ENCODE measurements around the gene FN1. TPM values are rescaled to one million over a fixed set of nuclear protein-coding genes. Genes with fewer than 3 reads are reported as not detected.
A peak's percentile ranks its signal among the peaks of the same experiment; 100 is the strongest.
"Not testable (repeated sequence)": the region's sequence is repeated elsewhere in the genome, so short reads cannot be mapped to it uniquely, and the experiment has no call there.

Gene FN1
- polyA plus RNA-seq, 3 donors: 430 to 589 (median 538) TPM

DNA sequence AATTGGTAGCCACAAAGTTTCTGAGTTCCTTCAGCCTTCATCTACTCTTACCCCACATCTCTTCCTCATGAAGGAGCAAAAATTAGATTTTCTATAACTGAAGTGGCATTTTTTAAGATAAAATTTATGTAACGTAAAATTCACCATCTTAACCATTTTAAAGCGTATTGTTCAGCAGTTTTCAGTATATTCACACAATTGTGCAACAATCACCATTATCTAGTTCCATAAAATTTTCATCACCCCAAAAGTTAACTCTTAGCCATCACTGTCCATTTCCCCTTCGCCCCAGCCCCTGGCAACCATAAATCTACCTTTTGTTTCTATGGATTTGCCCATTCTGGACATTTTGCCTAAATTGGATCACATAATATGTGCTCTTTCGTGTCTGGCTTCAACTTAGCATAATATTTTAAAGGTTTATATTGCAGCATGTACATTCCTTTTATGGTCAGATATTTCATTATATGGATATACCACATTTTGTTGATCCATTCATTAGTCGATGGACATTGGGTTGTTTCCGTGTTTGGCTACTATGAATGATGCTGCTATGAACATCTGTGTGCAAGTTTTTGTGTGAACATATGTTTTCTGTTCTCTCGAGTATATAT is 79.4 kb downstream of the FN1 start:
- DNase-seq (ENCODE audit: low read depth in 3 of 3, low spot score in 2 of 3): no peak

- no peak for DNase-seq (ENCODE audit: low read depth in 3 of 3, low spot score in 2 of 3)
These were observed 80.1 kb downstream of the FN1 start for GRCh38 chr2:215355801-215356200.

- DNase-seq (ENCODE audit: low read depth in 3 of 3, low spot score in 2 of 3): no peak
These were observed 80.8 kb downstream of the FN1 start for GRCh38 chr2:215354771-215355695.

- DNase-seq (ENCODE audit: low read depth in 3 of 3, low spot score in 2 of 3): no peak
These were observed 83.3 kb downstream of the FN1 start for GRCh38 chr2:215352602-215353001.

- no peak for DNase-seq (ENCODE audit: low read depth in 3 of 3, low spot score in 2 of 3)
These were observed 88.0 kb downstream of the FN1 start for GRCh38 chr2:215347878-215348277.

DNA sequence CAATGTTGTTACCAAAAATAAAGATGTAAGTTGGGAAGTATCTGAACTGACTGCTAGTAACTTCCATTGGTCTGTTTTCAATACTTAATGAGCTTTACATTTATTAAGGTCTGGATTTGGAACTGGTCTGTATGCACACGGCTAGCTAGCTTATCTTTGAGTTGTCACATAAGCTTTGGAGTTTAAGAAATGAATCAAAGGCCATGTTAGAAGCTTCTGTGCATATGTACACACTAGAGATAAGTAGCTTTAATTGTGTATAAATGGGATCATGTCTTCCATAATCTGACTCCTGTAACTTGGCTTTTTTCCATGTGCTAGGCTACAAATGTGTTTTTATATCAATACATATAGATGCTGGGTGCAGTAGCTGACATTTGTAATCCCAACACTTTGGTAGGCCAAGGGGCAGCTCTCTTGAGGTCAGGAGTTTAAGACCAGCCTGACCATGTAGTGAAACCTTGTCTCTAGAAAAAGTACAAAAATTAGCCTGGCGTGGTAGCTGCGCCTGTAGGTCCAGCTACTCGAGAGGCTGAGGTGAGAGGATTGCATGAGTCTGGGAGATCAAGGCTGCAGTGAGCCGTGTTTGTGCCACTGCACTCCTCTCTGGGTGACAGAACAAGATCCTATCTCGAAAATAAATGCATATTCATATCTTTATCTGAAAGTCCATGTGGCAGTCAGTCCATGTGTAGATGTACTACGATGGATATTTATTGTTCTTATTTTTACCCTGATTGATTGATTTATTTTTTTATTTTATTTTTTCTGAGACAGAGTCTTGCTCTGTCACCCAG is 96.8 kb downstream of the FN1 start:
- no peak for DNase-seq (ENCODE audit: low read depth in 3 of 3, low spot score in 2 of 3)

DNA sequence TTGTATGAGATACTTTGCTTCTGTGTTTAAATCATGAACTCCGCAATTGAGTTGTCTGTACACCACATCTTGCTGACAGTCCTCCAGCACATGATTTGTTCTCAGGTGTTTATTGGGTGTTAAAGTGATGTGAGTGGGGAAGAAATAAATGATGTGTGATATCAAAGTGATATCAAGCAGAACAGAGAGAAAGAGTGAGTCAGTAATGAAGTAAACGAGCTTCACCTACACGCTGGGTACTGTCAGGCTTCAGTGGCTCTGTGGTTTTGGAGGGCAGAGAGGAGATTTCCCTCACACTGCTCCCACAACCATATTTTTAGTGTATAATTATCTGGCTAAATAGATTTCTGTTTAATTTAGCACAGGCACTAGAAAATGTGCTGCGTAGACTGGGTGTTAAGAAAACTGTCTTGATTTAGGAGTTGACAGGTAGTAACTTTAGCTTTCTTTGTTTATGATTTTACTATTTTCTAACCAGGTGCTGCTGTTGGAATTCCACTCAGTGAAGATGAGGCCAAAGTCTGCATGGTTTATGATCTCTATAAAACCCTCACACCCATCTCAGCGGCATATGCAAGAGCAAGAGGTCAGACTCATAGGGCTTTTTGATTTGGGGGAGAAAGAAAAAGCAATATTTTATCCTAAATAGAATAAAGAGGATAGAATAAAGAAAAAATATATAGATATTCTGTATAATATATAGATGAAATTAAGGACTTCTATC is 102.8 kb downstream of the FN1 start:
- DNase-seq (ENCODE audit: low read depth in 3 of 3, low spot score in 2 of 3): peak in 1 of 3 donors; percentile 2

- DNase-seq (ENCODE audit: low read depth in 3 of 3, low spot score in 2 of 3): no peak
These were observed 107.8 kb downstream of the FN1 start for GRCh38 chr2:215328066-215328465.

DNA sequence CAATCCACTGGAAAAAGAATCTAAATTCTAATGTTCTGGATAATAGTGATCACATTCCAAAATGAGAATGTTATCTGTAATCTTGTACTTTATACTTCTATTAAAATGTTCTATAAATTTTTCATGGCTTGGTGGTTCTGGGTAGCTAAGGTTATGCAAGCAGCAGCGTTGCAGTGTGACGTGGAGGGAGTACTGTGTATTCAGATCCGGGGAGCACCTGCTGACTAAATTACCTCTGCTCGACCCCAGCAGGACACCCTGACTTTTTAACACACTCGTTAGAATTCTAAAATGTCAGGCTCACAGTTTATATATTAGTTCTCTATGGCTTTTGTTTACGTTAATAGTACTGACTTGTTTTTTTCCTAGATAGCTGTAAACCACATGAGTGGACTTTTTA is 111.1 kb downstream of the FN1 start:
- no peak for DNase-seq (ENCODE audit: low read depth in 3 of 3, low spot score in 2 of 3)

GRCh38 chr2:215320679-215321078 is 115.2 kb downstream of the FN1 start:
- DNase-seq (ENCODE audit: low read depth in 3 of 3, low spot score in 2 of 3): no peak

DNA sequence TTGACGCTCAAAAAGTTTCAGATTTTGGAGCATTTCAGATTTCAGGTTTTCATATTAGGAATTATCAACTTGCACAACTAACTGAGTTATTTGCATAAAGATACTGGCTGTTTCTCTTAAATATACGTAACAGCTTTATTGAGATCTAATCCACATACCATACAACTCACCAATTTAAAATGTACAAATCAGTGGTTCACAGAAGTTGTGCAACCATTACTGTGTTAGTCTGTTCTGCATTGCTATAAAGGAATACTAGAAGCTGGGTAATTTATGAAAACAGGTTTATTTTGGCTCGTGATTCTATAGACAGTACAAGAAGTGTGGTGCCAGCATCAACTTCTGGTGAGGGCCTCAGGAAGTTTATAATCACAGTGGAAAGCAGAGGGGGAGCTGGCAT is 115.8 kb downstream of the FN1 start:
- no peak for DNase-seq (ENCODE audit: low read depth in 3 of 3, low spot score in 2 of 3)

- no peak for DNase-seq (ENCODE audit: low read depth in 3 of 3, low spot score in 2 of 3)
These were observed 116.4 kb downstream of the FN1 start for GRCh38 chr2:215319500-215319899.

DNA sequence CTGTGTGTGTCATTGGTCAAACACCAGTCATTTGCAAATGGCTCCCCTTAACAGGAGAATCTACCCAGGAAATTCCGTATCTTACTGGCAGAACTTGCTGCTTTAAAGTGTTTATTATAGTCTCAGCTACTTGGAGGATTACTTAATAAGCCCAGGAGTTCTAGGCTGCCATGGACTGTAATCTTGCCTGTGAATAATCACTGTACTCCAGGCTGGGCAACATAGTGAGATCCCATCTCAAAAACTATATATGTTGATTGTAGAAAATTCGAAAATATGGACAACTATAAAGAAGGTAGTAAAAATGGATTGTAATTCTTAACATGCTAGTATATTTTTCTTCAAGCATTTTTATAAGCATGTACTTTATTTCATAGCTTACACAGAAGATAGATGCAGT is 119.5 kb downstream of the FN1 start:
- no peak for DNase-seq (ENCODE audit: low read depth in 3 of 3, low spot score in 2 of 3)

DNA sequence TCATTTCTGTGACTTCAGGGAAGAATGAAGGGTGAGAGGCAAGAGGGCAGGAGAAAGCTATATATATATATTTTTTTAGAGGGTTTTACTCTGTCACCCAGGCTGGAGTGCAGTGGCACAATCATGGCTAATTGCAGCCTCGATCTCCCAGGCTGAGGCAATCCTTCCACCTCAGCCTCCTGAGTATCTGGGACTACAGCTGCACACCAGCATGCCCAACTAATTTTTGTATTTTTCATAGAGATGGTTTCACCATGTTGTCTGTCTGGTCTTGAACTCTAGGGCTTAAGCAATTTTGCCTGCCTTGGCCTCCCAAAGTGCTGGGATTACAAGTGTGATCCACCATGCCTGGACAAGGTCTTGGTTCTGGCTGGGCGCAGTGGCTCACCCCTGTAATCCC is 120.6 kb downstream of the FN1 start:
- no peak for DNase-seq (ENCODE audit: low read depth in 3 of 3, low spot score in 2 of 3)

DNA sequence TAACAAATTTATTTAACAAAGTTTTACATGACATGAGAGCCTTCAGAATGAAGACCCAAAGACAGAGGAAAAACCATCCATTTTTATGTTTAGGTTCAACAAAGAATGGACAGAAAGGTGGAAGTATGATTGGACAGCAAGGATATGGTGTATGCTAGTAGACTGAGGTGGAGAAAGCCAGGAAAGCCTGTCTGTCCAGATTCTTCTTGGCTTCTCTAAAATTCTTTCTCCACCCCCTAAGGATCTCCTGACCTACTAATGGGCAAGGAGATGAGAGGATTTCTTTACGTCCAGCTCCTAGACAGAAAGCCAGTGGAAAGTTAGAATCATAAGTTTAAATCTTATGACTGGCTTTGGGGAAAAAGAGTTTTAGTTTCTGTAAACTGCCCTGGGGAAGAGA is 121.0 kb downstream of the FN1 start:
- no peak for DNase-seq (ENCODE audit: low read depth in 3 of 3, low spot score in 2 of 3)

DNA sequence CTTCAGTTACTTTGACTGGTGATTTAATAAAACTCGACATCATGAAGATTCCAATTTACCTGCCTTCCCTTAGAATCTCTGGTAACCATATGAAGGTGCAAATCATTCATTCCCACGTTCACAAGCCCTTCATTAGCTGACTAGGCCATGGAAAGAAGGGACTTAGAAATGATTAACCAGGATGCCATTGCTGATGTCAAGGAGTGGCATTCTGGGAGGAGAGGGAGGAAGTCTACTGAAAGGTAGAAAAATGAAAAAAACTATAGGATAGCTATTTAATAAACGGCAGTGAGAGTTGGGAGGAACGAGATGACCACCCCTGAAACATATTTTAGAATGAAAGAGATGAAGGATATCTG is 122.6 kb downstream of the FN1 start:
- DNase-seq (ENCODE audit: low read depth in 3 of 3, low spot score in 2 of 3): no peak

- peak; percentile 63 to 78 (median 78) for DNase-seq (ENCODE audit: low read depth in 3 of 3, low spot score in 2 of 3)
These were observed 124.1 kb downstream of the FN1 start, which contains the start of gene ATIC for GRCh38 chr2:215311625-215312396. TSS of gene ATIC (plus strand) at chr2:215312059. CDS start at chr2:215312143, 84 bp downstream.

- not testable (repeated sequence) for DNase-seq (ENCODE audit: low read depth in 3 of 3, low spot score in 2 of 3)
These were observed 124.6 kb downstream of the FN1 start for GRCh38 chr2:215311259-215311624.

All from right renal cortex interstitium (tissue), 3 donors.